K562 (cell line): Measurements from ENCODE around the gene OR10A3. TPM values are rescaled to one million over a fixed set of nuclear protein-coding genes. Genes with fewer than 3 reads are reported as not detected.

ENCODE experiments used
- CC2D1A ChIP-seq: fragments of 450-650 bp; IDR thresholded peaks from 2 replicates; pipeline ENCODE4 v1.6.1; 2017; ENCODE audit warnings: mild to moderate bottlenecking
- CEBPG ChIP-seq, 3 experiments: fragments of 200-800 bp in 1 of 3; sonication (Bioruptor generic) in 1 of 3; sonication (generic) in 1 of 3; formaldehyde crosslinking in 1 of 3; IDR thresholded peaks in 2 of 3; conservative IDR thresholded peaks in 1 of 3; 2 replicates each; pipeline versions ENCODE4 v1.6.1 to v1.8.0; 2016 to 2022; ENCODE audit warnings: missing compliant biosample characterization in 2 of 3, missing genetic modification characterization in 2 of 3, mild to moderate bottlenecking in 1 of 3, missing genetic modification reagents in 1 of 3
- KAT7 ChIP-seq: sonication (generic); formaldehyde crosslinking; IDR thresholded peaks from 2 replicates; pipeline ENCODE4 v1.8.0; 2022; ENCODE audit warnings: missing genetic modification reagents, mild to moderate bottlenecking, borderline replicate concordance
- KHSRP ChIP-seq: fragments of 450-650 bp; IDR thresholded peaks from 2 replicates; pipeline ENCODE4 v1.6.1; 2017
- MYC ChIP-seq, 2 experiments: fragments of 250-450 bp in 1 of 2; sonication (Bioruptor Pico) in 1 of 2; IDR thresholded peaks; 2 replicates each; pipeline versions ENCODE4 v1.5.1 to v1.6.1; 2012 to 2021; ENCODE audit warnings: low read depth in 2 of 2, borderline replicate concordance in 1 of 2, improper control_type of control experiment in 1 of 2, low read length in 1 of 2, mild to moderate bottlenecking in 1 of 2, moderate library complexity in 1 of 2
- NEUROD1 ChIP-seq: fragments of 150-350 bp; IDR thresholded peaks from 2 replicates; pipeline ENCODE4 v1.6.1; 2014; ENCODE audit warnings: borderline replicate concordance, low read length, low read depth; ENCODE audit not compliant: partially characterized antibody
- NR3C1 ChIP-seq: sonication (generic); formaldehyde crosslinking; IDR thresholded peaks from 2 replicates; pipeline ENCODE4 v1.8.1; 2022; ENCODE audit warnings: missing genetic modification reagents
- PHF21A ChIP-seq: fragments of 450-650 bp; IDR thresholded peaks from 2 replicates; pipeline ENCODE4 v1.6.1; 2017; ENCODE audit warnings: low read depth, borderline replicate concordance
- PHTF2 ChIP-seq: fragments of 250-450 bp; sonication (Bioruptor Pico); IDR thresholded peaks from 2 replicates; pipeline ENCODE4 v1.5.0; 2021; ENCODE audit warnings: mild to moderate bottlenecking
- SMC3 ChIP-seq: conservative IDR thresholded peaks from 2 replicates; pipeline ENCODE4 v1.6.1; 2011; ENCODE audit warnings: low read depth, low read length, improper control_type of control experiment; ENCODE audit not compliant: insufficient read depth
- SREBF2 ChIP-seq: sonication (generic); formaldehyde crosslinking; IDR thresholded peaks from 2 replicates; pipeline ENCODE4 v1.4.0; 2020; ENCODE audit warnings: mild to moderate bottlenecking, missing genetic modification reagents
- STAG1 ChIP-seq: sonication (generic); formaldehyde crosslinking; IDR thresholded peaks from 2 replicates; pipeline ENCODE4 v1.5.0; 2020; ENCODE audit warnings: missing genetic modification reagents, borderline replicate concordance
- ZNF253 ChIP-seq: fragments of 250-450 bp; sonication (Bioruptor Pico); conservative IDR thresholded peaks from 2 replicates; pipeline ENCODE4 v1.6.1; 2021; ENCODE audit warnings: mild to moderate bottlenecking
- ZNF274 ChIP-seq: IDR thresholded peaks from 2 replicates; pipeline ENCODE4 v1.6.1; 2011; ENCODE audit warnings: low read depth, mild to moderate bottlenecking, low read length, moderate library complexity, borderline replicate concordance
- polyA plus RNA-seq, 8 experiments: library from polyadenylated mRNA; depleted of rRNA in 4 of 8; stranded (reverse) in 5 of 8; unstranded in 3 of 8; fragments of >200 nt; fragmentation: Nextera tagmentation in 2 of 8; fragmentation: Illumina TruSeq in 1 of 8; extraction: Ambion mirVana in 2 of 8; extraction: Trizol in 1 of 8; gene quantifications; 2 replicates each; pipeline versions ENCODE4 v1.2.1 to v1.2.3, GENCODE V29; 2011 to 2014; ENCODE audit warnings: inconsistent platforms in 1 of 8, missing spikeins in 1 of 8
- total RNA-seq, 7 experiments: library from RNA; depleted of rRNA in 6 of 7; stranded (reverse); fragments of >200 nt in 6 of 7; fragmentation: Illumina TruSeq in 2 of 7; extraction: Trizol in 2 of 7; gene quantifications; 2 replicates each; pipeline versions ENCODE4 v1.2.1 to v1.2.3, GENCODE V29; 2011 to 2021; ENCODE audit warnings: low replicate concordance in 1 of 7
- TF ChIP-seq, protein P1 (sequence below), 3 experiments: IDR thresholded peaks in 2 of 3; conservative IDR thresholded peaks in 1 of 3; 2 replicates each; pipeline ENCODE4 v1.5.1; 2011 to 2012; ENCODE audit warnings: low read length in 3 of 3, mild to moderate bottlenecking in 3 of 3, control low read depth in 2 of 3, improper control_type of control experiment in 1 of 3, inconsistent platforms in 1 of 3, low read depth in 1 of 3, mixed read lengths in 1 of 3, moderate library complexity in 1 of 3; ENCODE audit not compliant: insufficient read depth in 2 of 3
- TF ChIP-seq, protein P2 (sequence below): fragments of 250-450 bp; sonication (Bioruptor Pico); IDR thresholded peaks from 2 replicates; pipeline ENCODE4 v1.5.0; 2021
- TF ChIP-seq, protein P3 (sequence below): fragments of 450-650 bp; formaldehyde crosslinking; IDR thresholded peaks from 2 replicates; pipeline ENCODE4 v1.4.0; 2020; ENCODE audit warnings: mild to moderate bottlenecking, moderate library complexity
- TF ChIP-seq, protein P4 (sequence below): fragments of 450-650 bp; formaldehyde crosslinking; IDR thresholded peaks from 2 replicates; pipeline ENCODE4 v1.4.0; 2022; ENCODE audit warnings: mild to moderate bottlenecking, moderate library complexity
- TF ChIP-seq, protein P5 (sequence below): IDR thresholded peaks from 2 replicates; pipeline ENCODE4 v1.6.1; 2011; ENCODE audit warnings: borderline replicate concordance, low read depth, mild to moderate bottlenecking, moderate library complexity, low read length; ENCODE audit not compliant: insufficient read depth, poor library complexity, severe bottlenecking

The OR10A3 gene
- total and polyA plus RNA-seq, 9 of the 15 experiments (the other 6 are each of a cell fraction or from before 2014, with no cell fraction given) = not detected

DNA sequence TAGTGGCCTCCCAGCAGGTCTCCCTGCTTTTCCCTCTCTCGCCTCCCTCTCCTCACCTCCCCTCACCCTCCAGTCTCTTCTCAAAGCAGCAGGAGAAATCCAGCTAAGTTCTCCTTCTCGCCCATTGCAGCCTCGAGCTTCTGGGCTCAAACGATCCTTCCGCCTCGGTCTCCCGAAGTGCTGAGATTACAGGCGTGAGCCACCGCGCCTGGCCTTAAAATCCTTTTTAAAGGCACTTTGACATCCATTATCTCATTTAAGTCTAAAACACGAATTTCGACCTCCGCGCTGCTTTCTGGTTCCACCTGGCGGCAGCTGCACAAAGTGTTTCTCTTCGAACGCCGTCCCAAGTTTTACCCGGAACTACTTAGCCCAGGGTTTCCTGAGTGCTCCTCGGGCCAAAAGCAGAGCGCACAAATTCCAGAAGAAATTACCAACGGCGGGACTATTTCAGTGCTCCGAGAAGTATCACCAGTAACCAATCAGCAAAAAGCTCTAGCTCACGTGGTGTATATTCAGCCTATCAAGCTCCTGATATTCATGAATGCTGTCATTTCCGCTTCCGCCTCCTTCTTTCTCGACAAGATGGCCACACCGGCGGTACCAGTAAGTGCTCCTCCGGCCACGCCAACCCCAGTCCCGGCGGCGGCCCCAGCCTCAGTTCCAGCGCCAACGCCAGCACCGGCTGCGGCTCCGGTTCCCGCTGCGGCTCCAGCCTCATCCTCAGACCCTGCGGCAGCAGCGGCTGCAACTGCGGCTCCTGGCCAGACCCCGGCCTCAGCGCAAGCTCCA, 45.5 kb upstream of the OR10A3 start, which contains the start of gene EIF3F (continued):
- TF ChIP-seq KAT7 (no peak), STAG1 (no peak), SMC3 (peak; percentile 74), SREBF2 (no peak), CC2D1A (peak; percentile 87), MYC (IDR thresholded peaks at IDR 0.05; ENCODE audit: low read depth, low read length) (peak; percentile 50; the same call in 1 of the 2 replicates), MYC (CRISPR knock-in tag; IDR thresholded peaks at IDR 0.05; ENCODE audit: borderline replicate concordance, low read depth) (no peak), NR3C1 (CRISPR knock-in tag) (no peak), CEBPG (CRISPR knock-in tag; IDR thresholded peaks at IDR 0.05) (no peak), CEBPG (tag; conservative IDR thresholded peaks at IDR 0.05 in 1 of 2, IDR thresholded peaks at IDR 0.05 in 1 of 2) (no peak), NEUROD1 (peak; percentile 62), PHTF2 (CRISPR knock-in tag) (no peak), PHF21A (peak; percentile 90), ZNF274 (no peak), ZNF253 (no peak), KHSRP (no peak)
- TF ChIP-seq, protein P1, sequence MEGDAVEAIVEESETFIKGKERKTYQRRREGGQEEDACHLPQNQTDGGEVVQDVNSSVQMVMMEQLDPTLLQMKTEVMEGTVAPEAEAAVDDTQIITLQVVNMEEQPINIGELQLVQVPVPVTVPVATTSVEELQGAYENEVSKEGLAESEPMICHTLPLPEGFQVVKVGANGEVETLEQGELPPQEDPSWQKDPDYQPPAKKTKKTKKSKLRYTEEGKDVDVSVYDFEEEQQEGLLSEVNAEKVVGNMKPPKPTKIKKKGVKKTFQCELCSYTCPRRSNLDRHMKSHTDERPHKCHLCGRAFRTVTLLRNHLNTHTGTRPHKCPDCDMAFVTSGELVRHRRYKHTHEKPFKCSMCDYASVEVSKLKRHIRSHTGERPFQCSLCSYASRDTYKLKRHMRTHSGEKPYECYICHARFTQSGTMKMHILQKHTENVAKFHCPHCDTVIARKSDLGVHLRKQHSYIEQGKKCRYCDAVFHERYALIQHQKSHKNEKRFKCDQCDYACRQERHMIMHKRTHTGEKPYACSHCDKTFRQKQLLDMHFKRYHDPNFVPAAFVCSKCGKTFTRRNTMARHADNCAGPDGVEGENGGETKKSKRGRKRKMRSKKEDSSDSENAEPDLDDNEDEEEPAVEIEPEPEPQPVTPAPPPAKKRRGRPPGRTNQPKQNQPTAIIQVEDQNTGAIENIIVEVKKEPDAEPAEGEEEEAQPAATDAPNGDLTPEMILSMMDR (IDR thresholded peaks at IDR 0.05 in 2 of 3, conservative IDR thresholded peaks at IDR 0.05 in 1 of 3; ENCODE audit: insufficient read depth in 2 of 3, low read depth in 1 of 3, low read length in 3 of 3) = peak; percentile 76 to 87 (median 87)
- TF ChIP-seq, protein P2, sequence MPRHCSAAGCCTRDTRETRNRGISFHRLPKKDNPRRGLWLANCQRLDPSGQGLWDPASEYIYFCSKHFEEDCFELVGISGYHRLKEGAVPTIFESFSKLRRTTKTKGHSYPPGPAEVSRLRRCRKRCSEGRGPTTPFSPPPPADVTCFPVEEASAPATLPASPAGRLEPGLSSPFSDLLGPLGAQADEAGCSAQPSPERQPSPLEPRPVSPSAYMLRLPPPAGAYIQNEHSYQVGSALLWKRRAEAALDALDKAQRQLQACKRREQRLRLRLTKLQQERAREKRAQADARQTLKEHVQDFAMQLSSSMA (CRISPR knock-in tag) = no peak
- TF ChIP-seq, protein P3, sequence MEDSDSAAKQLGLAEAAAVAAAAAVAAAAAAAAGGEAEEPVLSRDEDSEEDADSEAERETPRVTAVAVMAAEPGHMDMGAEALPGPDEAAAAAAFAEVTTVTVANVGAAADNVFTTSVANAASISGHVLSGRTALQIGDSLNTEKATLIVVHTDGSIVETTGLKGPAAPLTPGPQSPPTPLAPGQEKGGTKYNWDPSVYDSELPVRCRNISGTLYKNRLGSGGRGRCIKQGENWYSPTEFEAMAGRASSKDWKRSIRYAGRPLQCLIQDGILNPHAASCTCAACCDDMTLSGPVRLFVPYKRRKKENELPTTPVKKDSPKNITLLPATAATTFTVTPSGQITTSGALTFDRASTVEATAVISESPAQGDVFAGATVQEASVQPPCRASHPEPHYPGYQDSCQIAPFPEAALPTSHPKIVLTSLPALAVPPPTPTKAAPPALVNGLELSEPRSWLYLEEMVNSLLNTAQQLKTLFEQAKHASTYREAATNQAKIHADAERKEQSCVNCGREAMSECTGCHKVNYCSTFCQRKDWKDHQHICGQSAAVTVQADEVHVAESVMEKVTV (CRISPR knock-in tag) = peak; percentile 77
- TF ChIP-seq, protein P4, sequence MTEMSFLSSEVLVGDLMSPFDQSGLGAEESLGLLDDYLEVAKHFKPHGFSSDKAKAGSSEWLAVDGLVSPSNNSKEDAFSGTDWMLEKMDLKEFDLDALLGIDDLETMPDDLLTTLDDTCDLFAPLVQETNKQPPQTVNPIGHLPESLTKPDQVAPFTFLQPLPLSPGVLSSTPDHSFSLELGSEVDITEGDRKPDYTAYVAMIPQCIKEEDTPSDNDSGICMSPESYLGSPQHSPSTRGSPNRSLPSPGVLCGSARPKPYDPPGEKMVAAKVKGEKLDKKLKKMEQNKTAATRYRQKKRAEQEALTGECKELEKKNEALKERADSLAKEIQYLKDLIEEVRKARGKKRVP (CRISPR knock-in tag) = peak; percentile 52; the same call in 1 of the 2 replicates
- TF ChIP-seq, protein P5, sequence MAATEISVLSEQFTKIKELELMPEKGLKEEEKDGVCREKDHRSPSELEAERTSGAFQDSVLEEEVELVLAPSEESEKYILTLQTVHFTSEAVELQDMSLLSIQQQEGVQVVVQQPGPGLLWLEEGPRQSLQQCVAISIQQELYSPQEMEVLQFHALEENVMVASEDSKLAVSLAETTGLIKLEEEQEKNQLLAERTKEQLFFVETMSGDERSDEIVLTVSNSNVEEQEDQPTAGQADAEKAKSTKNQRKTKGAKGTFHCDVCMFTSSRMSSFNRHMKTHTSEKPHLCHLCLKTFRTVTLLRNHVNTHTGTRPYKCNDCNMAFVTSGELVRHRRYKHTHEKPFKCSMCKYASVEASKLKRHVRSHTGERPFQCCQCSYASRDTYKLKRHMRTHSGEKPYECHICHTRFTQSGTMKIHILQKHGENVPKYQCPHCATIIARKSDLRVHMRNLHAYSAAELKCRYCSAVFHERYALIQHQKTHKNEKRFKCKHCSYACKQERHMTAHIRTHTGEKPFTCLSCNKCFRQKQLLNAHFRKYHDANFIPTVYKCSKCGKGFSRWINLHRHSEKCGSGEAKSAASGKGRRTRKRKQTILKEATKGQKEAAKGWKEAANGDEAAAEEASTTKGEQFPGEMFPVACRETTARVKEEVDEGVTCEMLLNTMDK = no peak
